ENCODE results near the gene EGLN2. TPM values are rescaled to one million over a fixed set of nuclear protein-coding genes. Genes with fewer than 3 reads are reported as not detected.
"Not testable (repeated sequence)": the region's sequence is repeated elsewhere in the genome, so short reads cannot be mapped to it uniquely, and the experiment has no call there.

The EGLN2 gene
- total RNA-seq, 2 donors from 2014 or later, result 113 to 127 TPM

- H3K27ac ChIP-seq, result peak overlapping the region in 1 of 2 donors; percentile 24
- no peaks in the 10 kb centered on the region for H3K27me3 ChIP-seq (replicated peaks; ENCODE audit: insufficient read depth)
- TF ChIP-seq CTCF (IDR thresholded peaks at IDR 0.05), result no peak
- H3K4me1 ChIP-seq (ENCODE audit: control insufficient read depth in 1 of 2, low read depth in 2 of 2), result peaks cover 31 to 79% of the 10 kb centered on the region in 2 donors
- no peaks in the 10 kb centered on the region for H3K9me3 ChIP-seq
- no peak overlapping the region for H3K4me3 ChIP-seq
- ATAC-seq (ENCODE audit: insufficient number of reproducible peaks, low FRiP score, low read depth), result no peak
- no peak for DNase-seq (ENCODE audit: low spot score)
- peaks cover 15% of the 10 kb centered on the region for H3K36me3 ChIP-seq
Measured at GRCh38 chr19:40808021-40808325, 9.0 kb downstream of the EGLN2 start.

GRCh38 chr19:40808497-40808896 lies 9.5 kb downstream of the EGLN2 start:
- Histone ChIP-seq H3K27me3 (replicated peaks; ENCODE audit: insufficient read depth) (no peaks in the 10 kb centered on the region), H3K4me3 (no peak overlapping the region), H3K27ac (peak overlapping the region in 1 of 2 donors; percentile 24), H3K4me1 (ENCODE audit: control insufficient read depth in 1 of 2, low read depth in 2 of 2) (peaks cover 31 to 77% of the 10 kb centered on the region in 2 donors), H3K9me3 (no peaks in the 10 kb centered on the region), H3K36me3 (peaks cover 15% of the 10 kb centered on the region)
- DNase-seq (ENCODE audit: low spot score) (no peak), ATAC-seq (ENCODE audit: insufficient number of reproducible peaks, low FRiP score, low read depth) (no peak)
- TF ChIP-seq CTCF (IDR thresholded peaks at IDR 0.05), result no peak

- no peak for TF ChIP-seq CTCF (IDR thresholded peaks at IDR 0.05)
- H3K4me1 ChIP-seq (ENCODE audit: control insufficient read depth in 1 of 2, low read depth in 2 of 2), result peaks cover 22 to 72% of the 10 kb centered on the region in 2 donors
- peaks cover 15% of the 10 kb centered on the region for H3K36me3 ChIP-seq
- H3K27ac ChIP-seq, result peak overlapping the region in 1 of 2 donors; percentile 73
- no peak for ATAC-seq (ENCODE audit: insufficient number of reproducible peaks, low FRiP score, low read depth)
- H3K27me3 ChIP-seq (replicated peaks; ENCODE audit: insufficient read depth), result no peaks in the 10 kb centered on the region
- no peak for DNase-seq (ENCODE audit: low spot score)
- H3K4me3 ChIP-seq, result peak overlapping the region; percentile 69
- no peaks in the 10 kb centered on the region for H3K9me3 ChIP-seq
Measured at GRCh38 chr19:40809358-40810086, 10.5 kb downstream of the EGLN2 start.

- DNase-seq (ENCODE audit: low spot score) (no peak), ATAC-seq (ENCODE audit: insufficient number of reproducible peaks, low FRiP score, low read depth) (no peak)
- no peak for TF ChIP-seq CTCF (IDR thresholded peaks at IDR 0.05)
- Histone ChIP-seq H3K27me3 (replicated peaks; ENCODE audit: insufficient read depth) (no peaks in the 10 kb centered on the region), H3K36me3 (peaks cover 15% of the 10 kb centered on the region), H3K4me3 (peak overlapping the region; percentile 69), H3K9me3 (no peaks in the 10 kb centered on the region), H3K27ac (peak overlapping the region; percentile 68 to 73), H3K4me1 (ENCODE audit: control insufficient read depth in 1 of 2, low read depth in 2 of 2) (peaks cover 16 to 66% of the 10 kb centered on the region in 2 donors)
Measured at GRCh38 chr19:40810160-40810559, 11.2 kb downstream of the EGLN2 start.

GRCh38 chr19:40810649-40811408 lies 11.8 kb downstream of the EGLN2 start:
- H3K9me3 ChIP-seq; DNase-seq (ENCODE audit: low spot score); H3K27me3 ChIP-seq (replicated peaks; ENCODE audit: insufficient read depth): not testable (repeated sequence)
- Histone ChIP-seq H3K27ac (peak overlapping the region; percentile 50 to 73), H3K4me3 (peak overlapping the region; percentile 69), H3K4me1 (ENCODE audit: control insufficient read depth in 1 of 2, low read depth in 2 of 2) (peaks cover 10 to 59% of the 10 kb centered on the region in 2 donors), H3K36me3 (peaks cover 15% of the 10 kb centered on the region)
- peak; percentile 78 for ATAC-seq (ENCODE audit: insufficient number of reproducible peaks, low FRiP score, low read depth)
